Measurements from ENCODE around the gene H1-8.

The H1-8 gene

GRCh38 chr3:129592381-129593131 lies 49.6 kb downstream of the H1-8 start:
- FAIRE-seq (no peak), DNase-seq (ENCODE audit: low spot score) (no peak)

GRCh38 chr3:129593230-129593594 lies 50.2 kb downstream of the H1-8 start:
- no peak for DNase-seq (ENCODE audit: low spot score)
- FAIRE-seq: no peak

- no peak for FAIRE-seq
- no peak for DNase-seq (ENCODE audit: low spot score)
These were observed 50.8 kb downstream of the H1-8 start for GRCh38 chr3:129593595-129594339.

GRCh38 chr3:129594409-129594808 lies 51.4 kb downstream of the H1-8 start:
- no peak for FAIRE-seq
- DNase-seq (ENCODE audit: low spot score): no peak

GRCh38 chr3:129594907-129595390 lies 52.0 kb downstream of the H1-8 start:
- peak; percentile 5 for FAIRE-seq

GRCh38 chr3:129595544-129596193 lies 52.7 kb downstream of the H1-8 start:
- FAIRE-seq (no peak), DNase-seq (ENCODE audit: low spot score) (no peak)

More at GRCh38 chr3:129594907-129595390, 52.0 kb downstream of the H1-8 start:
- DNase-seq (ENCODE audit: low spot score): no peak

GRCh38 chr3:129596194-129597086 lies 53.5 kb downstream of the H1-8 start:
- no peak for FAIRE-seq
- DNase-seq (ENCODE audit: low spot score): peak; percentile 62

GRCh38 chr3:129597087-129597999 lies 54.4 kb downstream of the H1-8 start:
- DNase-seq (ENCODE audit: low spot score) (no peak), FAIRE-seq (no peak)

GRCh38 chr3:129598000-129598381 lies 55.0 kb downstream of the H1-8 start:
- no peak for FAIRE-seq
- no peak for DNase-seq (ENCODE audit: low spot score)

GRCh38 chr3:129598484-129598883 lies 55.5 kb downstream of the H1-8 start:
- DNase-seq (ENCODE audit: low spot score): no peak
- FAIRE-seq: no peak

GRCh38 chr3:129599073-129599472 lies 56.1 kb downstream of the H1-8 start:
- no peak for DNase-seq (ENCODE audit: low spot score)
- no peak for FAIRE-seq

GRCh38 chr3:129599607-129600006 lies 56.6 kb downstream of the H1-8 start:
- no peak for FAIRE-seq
- peak; percentile 60 for DNase-seq (ENCODE audit: low spot score)

GRCh38 chr3:129600348-129600747 lies 57.4 kb downstream of the H1-8 start:
- FAIRE-seq: no peak
- DNase-seq (ENCODE audit: low spot score): no peak

Measured in urothelium cell line (cell line).